Inferior parietal cortex (tissue), 1 donor: ENCODE results near the gene RILPL2.
"Not testable (repeated sequence)": the region's sequence is repeated elsewhere in the genome, so short reads cannot be mapped to it uniquely, and the experiment has no call there.

Experiments
- DNase-seq: peaks from one replicate; pipeline ENCODE4 v3.0.0-alpha.2; 2016; ENCODE audit errors: extremely low spot score

The RILPL2 gene, protein sequence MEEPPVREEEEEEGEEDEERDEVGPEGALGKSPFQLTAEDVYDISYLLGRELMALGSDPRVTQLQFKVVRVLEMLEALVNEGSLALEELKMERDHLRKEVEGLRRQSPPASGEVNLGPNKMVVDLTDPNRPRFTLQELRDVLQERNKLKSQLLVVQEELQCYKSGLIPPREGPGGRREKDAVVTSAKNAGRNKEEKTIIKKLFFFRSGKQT

DNA sequence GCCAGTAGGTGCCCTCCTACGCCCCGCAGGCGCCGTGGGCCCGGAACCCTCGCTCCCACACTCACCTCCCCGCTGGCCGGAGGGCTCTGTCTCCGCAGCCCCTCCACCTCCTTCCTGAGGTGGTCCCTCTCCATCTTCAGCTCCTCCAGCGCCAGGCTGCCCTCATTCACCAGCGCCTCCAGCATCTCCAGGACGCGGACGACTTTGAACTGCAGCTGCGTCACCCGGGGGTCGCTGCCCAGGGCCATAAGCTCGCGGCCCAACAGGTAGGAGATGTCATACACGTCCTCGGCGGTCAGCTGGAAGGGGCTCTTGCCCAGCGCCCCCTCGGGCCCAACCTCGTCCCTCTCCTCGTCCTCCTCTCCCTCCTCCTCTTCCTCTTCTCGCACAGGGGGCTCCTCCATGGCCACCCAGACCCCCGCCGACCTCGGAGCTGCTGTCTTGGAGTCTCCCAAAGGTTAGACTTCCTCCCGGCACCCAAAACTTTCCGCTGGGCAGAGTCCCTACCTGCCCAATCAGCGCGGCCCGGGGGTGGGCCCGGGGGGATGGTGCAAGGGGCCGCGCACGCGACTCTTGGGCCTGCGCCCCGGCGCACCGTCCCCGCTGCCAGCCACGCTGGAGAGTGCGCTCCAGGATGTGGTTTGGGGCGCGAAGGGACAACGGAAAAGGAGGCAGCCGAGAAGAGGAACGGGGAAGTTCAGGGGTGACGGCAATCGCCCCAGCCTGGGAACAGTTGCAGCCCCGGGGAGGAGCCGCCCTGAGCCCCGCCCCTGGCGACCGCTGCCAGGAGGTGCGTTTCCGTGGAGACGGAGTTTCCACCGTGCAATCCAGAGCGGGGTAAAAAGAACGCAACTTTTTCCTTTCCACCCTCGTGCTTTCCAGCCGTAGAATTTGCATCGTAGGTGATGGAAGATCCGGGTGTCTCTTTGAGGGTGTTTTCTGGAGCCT, at the start of gene RILPL2:
RILPL2 (minus strand) TSS at position 668 of the 948 bp plus-strand sequence; CDS start at position 404, 264 bp downstream.
- peak; percentile 69 for DNase-seq

DNA sequence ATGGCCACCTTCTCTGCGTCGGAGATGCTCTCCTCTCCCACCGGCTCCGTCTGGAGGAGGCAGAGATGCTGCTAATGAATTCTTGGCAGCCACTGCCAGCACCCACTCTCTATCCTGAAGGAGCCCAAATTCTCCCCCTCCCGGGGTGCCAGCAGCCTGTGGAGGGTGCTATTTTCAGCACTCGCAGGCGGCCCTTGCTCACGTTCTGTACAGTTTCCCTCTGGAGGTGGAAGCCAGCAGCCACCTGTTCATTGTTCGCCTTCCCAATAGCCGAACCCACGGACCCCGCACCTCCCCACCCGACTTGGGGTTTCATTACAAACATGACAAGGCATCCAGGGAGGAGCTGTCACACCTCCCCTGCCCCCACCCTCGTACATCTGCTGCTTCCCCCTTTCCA, 49.3 kb upstream of the RILPL2 start:
- no peak for DNase-seq

DNA sequence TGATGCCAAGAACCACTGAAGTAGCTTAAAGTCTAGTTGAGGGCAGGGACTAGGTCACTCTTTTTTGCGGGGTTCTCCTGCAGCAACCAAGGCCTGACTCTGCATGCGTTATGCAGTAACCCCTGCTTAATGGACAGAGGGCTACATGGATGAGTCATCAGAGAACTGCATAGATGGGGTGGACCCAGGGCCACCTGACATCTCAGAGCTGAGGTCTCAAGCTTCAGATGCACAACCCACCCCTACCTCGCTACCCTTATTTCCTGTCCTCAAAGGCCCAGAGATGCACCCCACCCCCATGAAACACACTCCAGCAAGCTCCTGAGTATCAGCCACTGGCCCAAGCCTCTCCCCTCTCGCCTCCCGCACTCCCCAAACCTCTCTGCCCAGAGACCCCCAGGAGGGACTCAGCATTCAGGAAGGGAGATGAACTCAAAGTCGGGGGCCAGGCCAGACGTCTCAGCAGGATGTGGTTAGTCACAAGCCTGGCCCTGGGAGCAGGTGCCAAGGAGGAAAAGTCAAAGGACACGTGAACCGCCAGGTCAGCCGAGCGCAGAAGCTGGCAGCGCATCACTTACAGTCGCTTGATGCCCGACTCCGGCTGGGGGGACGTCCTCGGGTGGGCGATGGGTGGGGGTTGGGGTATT, 47.2 kb upstream of the RILPL2 start:
- no peak for DNase-seq

DNA sequence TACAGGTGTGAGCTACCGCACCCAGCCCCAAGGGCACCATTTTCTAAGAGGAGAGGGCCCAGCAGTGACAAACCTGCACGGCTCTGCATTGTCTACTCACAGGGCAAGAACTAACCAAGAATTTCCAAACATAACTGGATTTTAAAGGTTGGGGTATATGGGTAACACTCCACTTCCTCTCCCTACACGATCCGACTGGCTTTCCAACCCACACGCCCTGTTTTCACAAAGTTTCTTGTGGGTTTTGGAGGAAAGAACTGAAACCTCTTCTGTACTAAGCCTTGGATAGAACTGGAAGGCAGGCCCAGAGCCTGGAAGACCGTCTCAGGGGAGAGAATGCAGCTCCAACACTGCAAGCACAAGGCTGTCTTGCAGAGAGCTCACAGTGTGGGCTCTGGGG, 46.4 kb upstream of the RILPL2 start:
- DNase-seq, result no peak

DNA sequence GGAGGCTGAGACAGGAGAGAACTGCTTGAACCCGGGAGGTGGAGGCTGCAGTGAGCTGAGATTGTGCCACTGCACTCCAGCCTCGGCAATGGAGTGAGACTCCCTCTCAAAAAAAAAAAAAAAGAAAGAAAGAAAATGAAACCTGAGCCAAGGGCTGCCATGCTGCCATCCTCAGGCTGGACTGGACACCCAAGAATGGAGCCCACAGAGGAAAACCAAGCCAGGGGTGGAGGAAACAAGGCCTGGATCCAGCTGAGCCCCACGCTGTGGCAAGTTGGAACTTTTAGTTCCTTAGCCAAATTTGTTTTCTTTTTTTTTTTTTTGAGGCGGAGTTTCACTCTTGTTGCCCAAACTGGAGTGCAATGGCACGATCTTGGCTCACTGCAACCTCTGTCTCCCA, 44.8 kb upstream of the RILPL2 start:
- not testable (repeated sequence) for DNase-seq

DNA sequence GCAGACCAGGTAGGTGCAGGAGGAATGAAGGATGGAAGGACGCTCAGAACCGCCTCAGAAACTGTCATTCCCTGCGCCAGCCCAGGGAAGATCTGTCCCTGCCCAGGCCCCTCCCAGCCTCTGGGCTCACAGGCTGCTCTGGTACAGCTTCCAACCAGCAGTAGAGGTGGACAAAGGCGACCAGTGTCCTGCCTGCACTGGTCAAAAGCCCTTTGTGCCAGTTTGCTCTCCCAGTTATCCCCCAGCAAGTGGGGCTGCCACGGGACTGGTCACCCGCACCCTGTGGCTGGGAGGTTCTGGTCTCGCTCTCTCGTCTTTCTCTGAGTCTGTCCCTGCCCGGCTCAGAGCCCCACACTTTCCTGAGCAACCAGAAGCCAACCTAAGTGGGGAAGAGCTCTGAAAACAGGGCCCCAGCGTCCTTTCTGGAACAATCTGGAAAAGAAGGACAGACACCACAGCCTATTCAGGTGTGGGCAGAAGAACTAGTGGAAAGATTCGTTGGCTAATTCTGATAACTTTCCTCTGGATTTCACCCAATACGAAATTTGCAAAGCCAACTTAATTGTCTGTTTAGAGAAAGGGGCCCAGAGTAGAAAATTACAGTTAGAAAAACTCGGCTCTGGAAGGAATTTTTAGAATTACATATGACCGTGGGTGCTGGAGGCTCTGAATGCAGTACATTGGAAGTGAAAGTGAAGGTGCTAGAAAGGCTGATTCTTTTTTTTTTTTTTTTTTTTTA, 43.1 kb upstream of the RILPL2 start:
- DNase-seq, result peak; percentile 83

DNA sequence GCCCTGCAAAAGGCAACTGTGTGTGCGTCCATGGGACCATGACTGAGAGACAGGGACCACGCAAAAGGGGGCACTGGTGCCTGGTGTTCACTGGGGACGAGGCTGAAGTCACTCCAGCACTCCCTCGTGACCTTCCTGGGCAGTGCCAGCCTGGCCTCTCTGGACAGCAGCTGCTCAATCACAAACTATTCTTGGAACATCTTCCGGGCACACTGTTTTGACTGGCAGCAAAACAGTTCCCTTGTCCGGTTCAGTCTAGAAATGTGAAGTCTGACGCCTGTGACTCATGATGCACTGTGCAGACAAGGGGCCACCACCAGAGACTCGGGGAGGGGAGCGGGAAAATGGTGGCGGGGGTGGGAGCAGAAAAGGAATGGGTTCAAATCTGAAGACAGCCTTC, 42.3 kb upstream of the RILPL2 start:
- DNase-seq, result peak; percentile 76

DNA sequence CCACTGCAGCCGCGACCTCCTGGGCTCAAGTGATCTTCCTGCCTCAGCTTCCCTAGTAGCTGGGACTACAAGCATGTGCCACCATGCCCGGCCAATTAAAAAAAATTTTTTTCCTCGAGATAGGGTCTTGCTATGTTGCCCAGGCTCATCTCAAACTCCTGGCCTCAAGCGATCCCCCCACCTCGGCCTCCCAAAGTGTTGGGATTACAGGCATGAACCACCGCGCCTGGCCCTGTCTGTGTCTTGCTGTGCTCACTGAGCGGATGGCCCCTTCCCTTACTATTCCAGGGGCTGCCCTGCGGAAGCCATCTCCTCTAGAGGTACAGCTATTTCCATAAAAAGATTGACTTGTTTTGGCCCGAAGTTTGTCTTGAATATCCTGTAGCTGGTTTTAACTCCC, 41.6 kb upstream of the RILPL2 start:
- no peak for DNase-seq

DNA sequence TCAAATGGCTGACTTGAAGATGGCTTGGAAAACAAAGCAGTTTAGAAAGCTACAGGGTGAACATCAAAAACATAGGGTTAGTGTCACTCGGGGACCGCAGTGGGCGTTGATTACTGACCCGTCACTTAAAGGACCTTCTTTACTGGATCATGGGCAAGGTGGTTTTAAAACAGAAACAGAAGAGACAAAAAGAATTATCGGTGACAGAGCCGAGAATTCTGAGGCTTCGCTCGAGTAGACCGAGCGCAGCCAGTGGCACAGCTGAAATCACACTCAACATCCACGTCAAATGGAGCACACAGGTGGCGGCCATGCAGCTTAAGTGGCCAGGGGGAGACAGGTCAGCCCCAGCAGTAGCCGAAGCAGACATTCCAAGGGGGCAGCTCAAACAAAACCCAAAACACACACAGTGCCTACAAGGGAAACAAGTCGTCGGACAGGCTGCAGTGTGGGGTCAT, 38.8 kb upstream of the RILPL2 start:
- no peak for DNase-seq

DNA sequence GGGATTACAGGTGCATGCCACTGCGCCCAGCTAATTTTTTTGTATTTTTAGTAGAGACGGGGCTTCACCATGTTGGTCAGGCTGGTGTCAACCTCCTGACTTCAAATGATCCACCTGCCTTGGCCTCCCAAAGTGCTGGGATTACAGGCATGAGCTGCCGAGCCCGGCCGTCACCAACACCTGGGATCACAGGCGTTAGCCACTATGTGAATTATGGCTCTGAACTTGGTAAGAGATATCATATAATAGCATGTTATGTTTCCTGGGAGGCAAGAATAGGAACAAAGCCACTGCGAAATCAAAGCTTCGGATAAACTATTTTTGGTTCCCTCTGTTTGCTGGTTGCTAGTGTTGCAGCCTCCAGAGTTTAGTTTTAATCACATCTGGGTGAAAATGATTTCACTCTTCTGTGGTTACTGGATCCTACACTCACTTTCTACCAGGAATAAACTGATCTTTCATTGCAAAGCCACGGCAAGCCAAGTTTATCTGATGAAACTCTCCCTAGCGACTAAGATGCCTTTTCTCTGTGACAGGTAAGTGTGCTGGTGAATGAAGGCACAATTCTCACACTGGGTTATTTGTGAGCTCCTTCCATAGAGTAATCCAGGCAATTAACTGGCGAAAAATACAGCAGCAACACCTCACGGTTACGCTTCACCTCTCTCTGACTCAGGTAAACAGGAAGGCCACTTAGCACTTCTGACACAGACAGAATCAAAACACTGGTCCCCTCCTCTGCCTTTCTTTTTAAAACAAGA, 38.2 kb upstream of the RILPL2 start:
- DNase-seq, result no peak

DNA sequence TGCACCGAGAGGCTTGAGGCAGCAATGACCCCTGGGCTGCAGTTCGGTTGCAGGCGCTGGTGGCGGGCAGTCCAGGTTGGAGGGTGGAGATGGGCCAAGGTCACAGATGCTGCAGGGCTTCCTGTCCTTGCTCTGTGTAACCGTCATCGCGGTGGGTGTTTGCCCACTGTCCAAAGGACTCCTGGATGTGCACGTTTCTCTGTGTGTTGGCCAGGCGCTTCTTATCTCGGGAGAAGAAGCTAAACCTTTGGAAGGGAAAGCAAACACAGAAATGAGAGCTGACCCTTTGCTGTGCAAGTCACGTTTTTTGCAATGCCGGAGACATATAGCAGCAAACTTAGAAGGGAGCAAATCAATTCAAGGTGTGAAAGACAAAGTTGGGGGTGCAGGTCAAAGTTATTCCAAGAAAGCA, 36.0 kb upstream of the RILPL2 start:
- no peak for DNase-seq

DNA sequence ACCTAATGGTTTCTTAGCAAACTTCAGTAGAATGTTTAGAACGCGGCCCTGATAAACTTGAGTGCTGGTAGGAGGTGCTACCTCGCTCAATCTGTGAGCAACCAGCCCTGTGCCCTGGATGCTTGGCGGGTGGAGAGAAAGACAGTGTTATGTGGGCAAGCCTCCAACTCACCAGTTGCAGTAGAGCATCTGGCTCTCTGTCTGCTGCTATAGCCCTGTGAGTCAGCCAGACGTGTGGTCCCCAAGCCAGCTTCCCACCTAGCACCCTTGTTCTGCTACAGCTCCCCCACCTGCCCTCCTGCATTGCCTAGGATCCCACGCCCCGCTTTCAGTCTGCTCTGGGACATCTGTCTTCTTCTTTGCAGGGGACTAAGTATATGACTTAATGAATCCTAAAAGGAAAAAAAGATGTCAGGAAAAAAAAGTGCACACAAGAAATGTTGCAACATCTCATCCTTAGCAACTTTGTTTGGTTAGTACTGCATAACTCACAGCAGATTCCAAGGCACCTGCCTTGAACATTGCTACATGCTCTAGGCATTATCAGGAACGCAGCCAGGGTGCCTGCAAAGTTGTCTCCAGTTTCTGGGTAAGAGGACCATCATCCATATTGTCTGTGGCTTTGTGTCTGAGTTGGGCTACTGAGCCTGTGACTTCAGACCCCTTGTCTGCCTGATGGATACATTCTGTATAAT, 35.0 kb upstream of the RILPL2 start:
- DNase-seq, result no peak

DNA sequence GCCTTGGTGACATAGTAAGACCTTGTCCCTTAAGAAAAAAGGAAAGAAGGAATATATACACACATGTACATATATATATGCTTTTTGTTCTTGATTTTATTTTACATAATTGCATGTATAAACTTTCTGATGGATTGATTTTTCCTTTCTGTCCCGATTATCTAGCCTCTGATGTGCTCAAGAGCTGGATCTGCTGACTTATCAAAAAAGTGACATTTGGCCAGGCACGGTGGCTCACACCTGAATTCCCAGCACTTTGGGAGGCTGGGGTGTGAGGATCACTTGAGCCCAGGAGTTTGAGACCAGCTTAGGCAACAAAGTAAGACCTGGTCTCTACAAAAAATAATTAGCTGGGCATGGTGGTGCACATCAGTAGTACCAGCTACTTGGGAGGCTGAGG, 33.5 kb upstream of the RILPL2 start:
- no peak for DNase-seq

DNA sequence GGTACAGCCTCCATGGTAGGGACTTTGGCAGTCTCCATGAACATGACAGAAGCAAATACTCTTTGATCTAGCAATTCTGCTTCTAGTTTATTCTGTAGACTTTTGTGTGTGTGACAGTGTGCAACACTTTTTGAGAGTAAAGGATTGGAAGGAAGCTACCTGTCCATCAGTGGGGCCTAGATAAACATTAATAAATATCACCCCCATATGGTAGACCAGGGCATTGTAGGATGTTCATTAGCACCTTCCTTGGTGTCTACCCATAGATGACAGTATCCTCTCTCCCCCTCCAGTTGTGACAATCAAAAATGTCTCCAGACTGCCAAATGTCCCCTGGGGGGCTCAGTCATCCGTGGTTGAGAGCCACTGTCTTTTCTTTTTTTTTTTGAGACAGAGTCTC, 32.3 kb upstream of the RILPL2 start:
- DNase-seq, result no peak

DNA sequence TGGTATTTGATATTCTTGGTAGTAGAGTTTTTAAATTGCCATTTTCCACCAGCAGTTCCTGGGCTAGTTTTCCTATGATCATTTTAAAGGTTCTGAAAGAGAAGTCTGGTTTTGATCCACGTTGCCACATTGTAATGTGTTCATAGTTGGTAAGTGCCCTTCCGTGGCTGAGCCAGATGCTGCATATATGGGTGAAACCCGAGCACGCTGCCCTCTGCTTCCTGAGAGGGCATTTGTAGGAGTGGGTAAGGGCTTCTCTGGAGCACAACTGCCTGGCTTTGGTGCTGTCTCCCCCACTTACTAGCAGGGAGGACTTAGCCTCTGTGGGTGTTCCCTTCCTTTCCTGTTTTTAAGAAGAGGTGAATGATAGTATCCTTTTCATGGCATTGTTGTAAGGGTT, 28.6 kb upstream of the RILPL2 start:
- DNase-seq, result no peak

DNA sequence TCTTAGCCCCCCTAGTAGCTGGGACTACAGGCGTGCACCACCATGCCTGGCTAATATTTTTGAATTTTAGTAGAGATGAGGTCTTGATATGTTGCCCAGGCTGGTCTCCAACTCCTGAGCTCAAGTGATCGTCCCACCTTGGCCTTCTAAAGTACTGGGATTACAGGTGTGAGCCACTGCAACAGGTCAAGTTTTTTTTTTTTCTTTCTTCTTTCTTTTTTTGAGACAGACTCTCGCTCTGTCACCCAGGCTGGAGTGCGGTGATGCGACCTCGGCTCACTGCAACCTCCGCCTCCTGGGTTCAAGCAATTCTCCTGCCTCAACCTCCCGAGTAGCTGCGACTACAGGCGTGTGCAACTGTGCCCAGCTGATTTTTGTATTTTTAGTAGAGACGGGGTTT, 26.7 kb upstream of the RILPL2 start:
- DNase-seq, result not testable (repeated sequence)

DNA sequence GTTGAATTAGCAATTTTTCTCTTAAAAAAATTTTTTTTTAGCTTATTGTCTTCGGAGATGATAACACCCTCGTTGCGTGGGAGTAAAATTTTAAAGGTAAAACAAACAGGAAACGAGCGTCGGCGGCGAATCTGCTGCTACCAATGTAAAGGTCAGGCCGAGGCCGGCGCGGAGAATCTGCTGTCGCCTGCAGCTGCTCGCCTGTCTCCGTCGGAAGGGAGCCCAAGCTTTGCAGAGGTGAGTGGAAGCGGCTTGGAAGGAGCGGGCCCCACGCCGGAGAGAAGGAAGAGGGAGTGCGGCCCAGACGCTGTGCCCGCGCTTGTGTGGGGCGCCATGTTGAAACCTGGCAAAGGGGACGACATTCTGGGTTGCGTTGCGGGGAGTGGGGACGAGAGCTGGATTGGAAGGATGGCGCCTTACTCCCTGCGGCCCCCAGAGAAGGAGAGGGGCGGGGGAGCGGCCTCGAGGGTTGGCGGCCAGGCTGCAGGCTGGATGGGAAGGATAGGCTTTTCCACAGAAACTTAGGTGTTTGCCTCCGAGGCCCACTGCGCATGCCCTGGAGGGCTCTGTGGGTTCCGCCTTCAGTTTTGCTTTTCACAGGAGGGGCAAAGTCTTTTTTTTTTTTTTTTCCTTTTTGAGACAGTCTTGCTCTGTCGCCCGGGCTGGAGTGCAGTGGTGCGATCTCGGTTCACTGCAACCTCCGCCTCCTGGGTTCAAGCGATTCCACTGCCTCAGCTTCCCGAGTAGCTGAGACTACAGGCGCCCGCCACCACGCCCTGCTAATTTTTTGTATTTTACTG, 21.7 kb upstream of the RILPL2 start, which contains the start of gene SNRNP35:
SNRNP35 (plus strand) TSS at position 160 of the 800 bp plus-strand sequence. CDS start 7,402 bp downstream, outside the sequence.
- peak; percentile 88 for DNase-seq

DNA sequence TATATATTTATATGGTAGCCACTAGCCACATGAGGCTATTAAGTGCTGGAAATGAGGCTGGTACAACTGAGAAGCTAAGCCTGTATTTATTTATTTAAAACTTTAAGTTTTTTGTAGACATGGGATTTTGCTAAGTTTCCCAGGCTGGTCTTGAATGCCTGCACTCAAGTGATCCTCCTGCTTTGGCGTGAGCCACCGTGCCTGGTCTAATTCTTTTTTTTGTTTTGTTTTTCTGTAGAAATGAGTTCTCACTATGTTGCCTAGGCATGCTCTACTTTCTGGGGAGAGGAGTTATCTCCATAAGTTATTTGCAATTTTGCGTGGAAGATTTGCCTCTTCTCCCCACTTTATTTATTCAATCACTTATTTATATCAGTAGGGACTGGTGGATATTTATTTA, 16.7 kb upstream of the RILPL2 start:
- DNase-seq, result no peak

DNA sequence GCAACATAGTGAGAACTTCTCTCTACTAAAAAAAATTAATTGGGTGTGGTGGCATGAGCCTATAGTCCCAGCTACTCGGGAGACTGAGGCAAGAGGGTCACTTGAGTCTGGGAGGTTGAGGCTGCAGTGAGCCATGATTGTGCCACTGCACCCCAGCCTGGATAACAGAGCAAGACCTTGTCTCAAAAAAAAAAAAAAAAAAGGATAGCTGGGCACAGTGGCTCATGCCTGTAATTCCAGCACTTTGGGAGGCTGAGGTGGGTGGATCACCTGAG, 15.7 kb upstream of the RILPL2 start:
- not testable (repeated sequence) for DNase-seq

DNA sequence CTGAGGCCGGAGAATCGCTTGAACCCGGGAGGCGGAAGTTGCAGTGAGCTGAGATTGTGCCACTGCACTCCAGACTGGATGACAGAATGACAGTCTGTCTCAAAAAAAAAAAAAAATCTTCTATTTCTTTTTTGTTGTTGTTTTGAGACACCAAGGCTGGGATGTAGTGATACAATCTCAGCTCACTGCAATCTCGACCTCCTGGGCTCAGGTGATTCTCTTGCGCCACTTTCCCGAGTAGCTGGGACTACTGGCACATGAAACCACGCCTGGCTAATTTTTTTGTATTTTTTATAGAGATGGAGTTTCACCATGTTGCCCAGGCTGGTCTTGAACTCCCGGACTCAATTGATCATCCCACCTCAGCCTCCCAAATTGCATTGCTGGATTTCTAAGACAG, 14.2 kb upstream of the RILPL2 start:
- no peak for DNase-seq
